ENCODE data around the gene BDH2. TPM values are rescaled to one million over a fixed set of nuclear protein-coding genes. Genes with fewer than 3 reads are reported as not detected.

BDH2 gene
- polyA plus RNA-seq, 2 of the 4 experiments (the other 2 are of a cell fraction) = 15.7 to 28.2 TPM

DNA sequence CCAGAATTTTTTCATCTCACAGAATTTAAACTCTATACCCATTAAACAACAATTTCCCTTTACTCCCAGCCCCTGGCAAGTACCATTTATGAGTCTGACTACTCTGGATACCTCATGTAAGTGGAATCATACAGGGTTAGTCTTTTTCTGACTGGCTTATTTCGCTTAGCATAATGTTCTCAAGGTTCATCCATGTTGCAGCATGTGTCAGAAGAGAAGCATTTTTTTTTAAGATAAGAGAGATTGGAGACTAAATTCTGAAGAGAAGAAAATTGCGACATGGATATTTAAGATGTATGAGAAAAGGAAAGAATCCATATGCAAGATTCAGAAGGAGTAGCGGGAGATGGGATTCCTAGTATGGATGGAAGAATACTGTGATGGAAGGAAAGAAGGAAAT is 68.8 kb downstream of the BDH2 start:
- H3K4me2 ChIP-seq = no peak overlapping the region
- ATAC-seq (no peak), DNase-seq (ENCODE audit: low read depth in 1 of 2, low spot score in 1 of 2) (no peak), FAIRE-seq (no peak)
- TF ChIP-seq, protein P1, sequence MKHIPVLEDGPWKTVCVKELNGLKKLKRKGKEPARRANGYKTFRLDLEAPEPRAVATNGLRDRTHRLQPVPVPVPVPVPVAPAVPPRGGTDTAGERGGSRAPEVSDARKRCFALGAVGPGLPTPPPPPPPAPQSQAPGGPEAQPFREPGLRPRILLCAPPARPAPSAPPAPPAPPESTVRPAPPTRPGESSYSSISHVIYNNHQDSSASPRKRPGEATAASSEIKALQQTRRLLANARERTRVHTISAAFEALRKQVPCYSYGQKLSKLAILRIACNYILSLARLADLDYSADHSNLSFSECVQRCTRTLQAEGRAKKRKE (CRISPR knock-in tag; IDR thresholded peaks at IDR 0.05; ENCODE audit: low read depth) = no peak
- no peak for TF ChIP-seq FOXS1 (CRISPR knock-in tag; IDR thresholded peaks at IDR 0.05)
- TF ChIP-seq MYC (IDR thresholded peaks at IDR 0.05; ENCODE audit: borderline replicate concordance, low read length) = no peak
- TF ChIP-seq HDAC2 (IDR thresholded peaks at IDR 0.05) = no peak
- TF ChIP-seq CEBPB (IDR thresholded peaks at IDR 0.05) = no peak
- no peak for TF ChIP-seq HEYL (CRISPR knock-in tag; IDR thresholded peaks at IDR 0.05)
- no peak for TF ChIP-seq EP300 (IDR thresholded peaks at IDR 0.05)
- no peak for TF ChIP-seq HOXB5 (CRISPR knock-in tag; IDR thresholded peaks at IDR 0.05)
- no peak for TF ChIP-seq SMC3 (IDR thresholded peaks at IDR 0.05)
- TF ChIP-seq HOXA7 (CRISPR knock-in tag; IDR thresholded peaks at IDR 0.05) = no peak
- no peak for TF ChIP-seq POLR2AphosphoS2 (conservative IDR thresholded peaks at IDR 0.05; ENCODE audit: low read length)
- TF ChIP-seq, protein P2, sequence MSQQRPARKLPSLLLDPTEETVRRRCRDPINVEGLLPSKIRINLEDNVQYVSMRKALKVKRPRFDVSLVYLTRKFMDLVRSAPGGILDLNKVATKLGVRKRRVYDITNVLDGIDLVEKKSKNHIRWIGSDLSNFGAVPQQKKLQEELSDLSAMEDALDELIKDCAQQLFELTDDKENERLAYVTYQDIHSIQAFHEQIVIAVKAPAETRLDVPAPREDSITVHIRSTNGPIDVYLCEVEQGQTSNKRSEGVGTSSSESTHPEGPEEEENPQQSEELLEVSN (IDR thresholded peaks at IDR 0.05; ENCODE audit: borderline replicate concordance, low read depth) = no peak
- TF ChIP-seq ZNF302 (CRISPR knock-in tag; IDR thresholded peaks at IDR 0.05) = no peak
- no peak for TF ChIP-seq HOXB13 (CRISPR knock-in tag; IDR thresholded peaks at IDR 0.05; ENCODE audit: low read depth)
- no peak for TF ChIP-seq CHD4 (IDR thresholded peaks at IDR 0.05; ENCODE audit: borderline replicate concordance)
- no peak for TF ChIP-seq MAFK (IDR thresholded peaks at IDR 0.05; ENCODE audit: partially characterized antibody)
- TF ChIP-seq GATA3 (IDR thresholded peaks at IDR 0.05; ENCODE audit: borderline replicate concordance) = no peak
- TF ChIP-seq TFCP2L1 (CRISPR knock-in tag; IDR thresholded peaks at IDR 0.05) = no peak
- TF ChIP-seq, protein P3, sequence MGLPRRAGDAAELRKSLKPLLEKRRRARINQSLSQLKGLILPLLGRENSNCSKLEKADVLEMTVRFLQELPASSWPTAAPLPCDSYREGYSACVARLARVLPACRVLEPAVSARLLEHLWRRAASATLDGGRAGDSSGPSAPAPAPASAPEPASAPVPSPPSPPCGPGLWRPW (IDR thresholded peaks at IDR 0.05) = no peak
- no peaks in the 10 kb centered on the region for H3K9me3 ChIP-seq
- WGBS (ENCODE audit: missing lambda C conversion rate) = 88% methylated on average over 3 of the region's 3 CpGs
- POLR2A ChIA-PET = no interaction called here
- no peak overlapping the region for H3K27ac ChIP-seq
- no peaks in the 10 kb centered on the region for H3K4me1 ChIP-seq
- CTCF ChIA-PET = no interaction called here
- H3K4me3 ChIP-seq = no peak overlapping the region

DNA sequence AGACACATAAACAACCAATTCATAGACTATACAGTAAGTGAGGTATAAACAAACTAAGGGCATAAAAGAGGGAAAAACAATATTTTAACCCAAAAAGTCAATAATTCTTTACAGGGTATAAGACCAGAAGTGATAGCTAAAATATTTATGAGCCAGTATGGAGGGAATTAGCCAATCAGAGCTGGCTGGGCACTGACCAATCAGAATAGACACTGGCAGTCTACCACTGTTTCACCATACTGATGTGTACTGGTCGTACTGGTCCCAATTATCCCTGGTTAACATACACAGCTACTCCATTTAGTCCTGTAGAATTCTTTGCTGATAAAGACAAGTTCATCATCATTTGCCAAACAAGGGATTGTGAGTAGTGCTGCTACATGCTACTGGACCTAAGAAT is 70.3 kb downstream of the BDH2 start:
- FAIRE-seq = no peak

More for the DNA sequence above, 70.3 kb downstream of the BDH2 start:
- Histone ChIP-seq H3K4me2 (no peak overlapping the region), H3K27ac (no peak overlapping the region), H3K4me1 (no peaks in the 10 kb centered on the region), H3K4me3 (no peak overlapping the region), H3K9me3 (no peaks in the 10 kb centered on the region)
- DNase-seq (ENCODE audit: low read depth in 1 of 2, low spot score in 1 of 2) (no peak), ATAC-seq (no peak)
- CTCF ChIA-PET = interaction anchor here (0.7 to 1.9 kb wide), 3 partner anchors 17 to 409 kb away, joined by 3 to 8 read pairs (median 5); no protein-coding TSS in a partner anchor
- TF ChIP-seq, protein P4, sequence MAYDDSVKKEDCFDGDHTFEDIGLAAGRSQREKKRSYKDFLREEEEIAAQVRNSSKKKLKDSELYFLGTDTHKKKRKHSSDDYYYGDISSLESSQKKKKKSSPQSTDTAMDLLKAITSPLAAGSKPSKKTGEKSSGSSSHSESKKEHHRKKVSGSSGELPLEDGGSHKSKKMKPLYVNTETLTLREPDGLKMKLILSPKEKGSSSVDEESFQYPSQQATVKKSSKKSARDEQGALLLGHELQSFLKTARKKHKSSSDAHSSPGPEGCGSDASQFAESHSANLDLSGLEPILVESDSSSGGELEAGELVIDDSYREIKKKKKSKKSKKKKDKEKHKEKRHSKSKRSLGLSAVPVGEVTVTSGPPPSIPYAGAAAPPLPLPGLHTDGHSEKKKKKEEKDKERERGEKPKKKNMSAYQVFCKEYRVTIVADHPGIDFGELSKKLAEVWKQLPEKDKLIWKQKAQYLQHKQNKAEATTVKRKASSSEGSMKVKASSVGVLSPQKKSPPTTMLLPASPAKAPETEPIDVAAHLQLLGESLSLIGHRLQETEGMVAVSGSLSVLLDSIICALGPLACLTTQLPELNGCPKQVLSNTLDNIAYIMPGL (CRISPR knock-in tag; IDR thresholded peaks at IDR 0.05; ENCODE audit: borderline replicate concordance) = no peak
- TF ChIP-seq BHLHE40 (IDR thresholded peaks at IDR 0.05; ENCODE audit: low read depth, low read length) (no peak), CHD2 (IDR thresholded peaks at IDR 0.05; ENCODE audit: low read length, partially characterized antibody) (no peak), SREBF2 (IDR thresholded peaks at IDR 0.05) (no peak), SMC3 (IDR thresholded peaks at IDR 0.05) (no peak), PHF8 (IDR thresholded peaks at IDR 0.05; ENCODE audit: borderline replicate concordance, low read depth) (no peak), HOXB13 (CRISPR knock-in tag; IDR thresholded peaks at IDR 0.05; ENCODE audit: low read depth) (no peak), EP300 (IDR thresholded peaks at IDR 0.05) (no peak), CBX2 (IDR thresholded peaks at IDR 0.05; ENCODE audit: borderline replicate concordance, low read depth) (no peak), RARB (CRISPR knock-in tag; IDR thresholded peaks at IDR 0.05) (no peak), EHF (CRISPR knock-in tag; IDR thresholded peaks at IDR 0.05) (no peak), RAD21 (conservative IDR thresholded peaks at IDR 0.05 in 1 of 2, IDR thresholded peaks at IDR 0.05 in 1 of 2) (no peak), MAFK (IDR thresholded peaks at IDR 0.05; ENCODE audit: partially characterized antibody) (no peak)
- TF ChIP-seq, protein P5, sequence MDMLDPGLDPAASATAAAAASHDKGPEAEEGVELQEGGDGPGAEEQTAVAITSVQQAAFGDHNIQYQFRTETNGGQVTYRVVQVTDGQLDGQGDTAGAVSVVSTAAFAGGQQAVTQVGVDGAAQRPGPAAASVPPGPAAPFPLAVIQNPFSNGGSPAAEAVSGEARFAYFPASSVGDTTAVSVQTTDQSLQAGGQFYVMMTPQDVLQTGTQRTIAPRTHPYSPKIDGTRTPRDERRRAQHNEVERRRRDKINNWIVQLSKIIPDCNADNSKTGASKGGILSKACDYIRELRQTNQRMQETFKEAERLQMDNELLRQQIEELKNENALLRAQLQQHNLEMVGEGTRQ (IDR thresholded peaks at IDR 0.05) = no peak
- TF ChIP-seq, protein P3 (IDR thresholded peaks at IDR 0.05) = no peak
- TF ChIP-seq, protein P6, sequence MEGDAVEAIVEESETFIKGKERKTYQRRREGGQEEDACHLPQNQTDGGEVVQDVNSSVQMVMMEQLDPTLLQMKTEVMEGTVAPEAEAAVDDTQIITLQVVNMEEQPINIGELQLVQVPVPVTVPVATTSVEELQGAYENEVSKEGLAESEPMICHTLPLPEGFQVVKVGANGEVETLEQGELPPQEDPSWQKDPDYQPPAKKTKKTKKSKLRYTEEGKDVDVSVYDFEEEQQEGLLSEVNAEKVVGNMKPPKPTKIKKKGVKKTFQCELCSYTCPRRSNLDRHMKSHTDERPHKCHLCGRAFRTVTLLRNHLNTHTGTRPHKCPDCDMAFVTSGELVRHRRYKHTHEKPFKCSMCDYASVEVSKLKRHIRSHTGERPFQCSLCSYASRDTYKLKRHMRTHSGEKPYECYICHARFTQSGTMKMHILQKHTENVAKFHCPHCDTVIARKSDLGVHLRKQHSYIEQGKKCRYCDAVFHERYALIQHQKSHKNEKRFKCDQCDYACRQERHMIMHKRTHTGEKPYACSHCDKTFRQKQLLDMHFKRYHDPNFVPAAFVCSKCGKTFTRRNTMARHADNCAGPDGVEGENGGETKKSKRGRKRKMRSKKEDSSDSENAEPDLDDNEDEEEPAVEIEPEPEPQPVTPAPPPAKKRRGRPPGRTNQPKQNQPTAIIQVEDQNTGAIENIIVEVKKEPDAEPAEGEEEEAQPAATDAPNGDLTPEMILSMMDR (IDR thresholded peaks at IDR 0.05) = no peak
- 71% methylated on average over 1 of the region's 1 CpG for WGBS (ENCODE audit: missing lambda C conversion rate)
- POLR2A ChIA-PET = no interaction called here

Measured in A549 (cell line).